ENCODE measurements around the gene MOCS2.

DNA sequence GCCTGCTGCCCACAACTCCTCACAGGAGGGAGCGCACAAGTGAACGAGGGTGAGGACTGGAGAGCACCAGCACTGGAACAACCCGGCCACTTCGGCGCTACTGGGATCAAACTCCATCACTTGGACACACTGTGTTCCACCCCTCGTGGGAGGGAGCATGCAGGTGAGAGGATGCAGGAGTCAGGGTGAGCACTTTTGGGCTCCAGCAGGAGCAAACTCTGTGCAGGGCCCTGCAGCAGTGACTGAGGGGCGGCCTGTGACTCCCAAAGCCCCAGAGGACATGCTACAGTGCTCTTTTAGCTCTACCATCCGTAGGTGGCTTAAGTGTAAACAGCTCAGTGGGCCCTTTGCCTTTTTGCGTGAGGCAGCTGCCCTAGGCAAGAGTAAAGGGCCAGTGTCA is 4.4 kb upstream of the MOCS2 start:
- TF ChIP-seq, protein P1, sequence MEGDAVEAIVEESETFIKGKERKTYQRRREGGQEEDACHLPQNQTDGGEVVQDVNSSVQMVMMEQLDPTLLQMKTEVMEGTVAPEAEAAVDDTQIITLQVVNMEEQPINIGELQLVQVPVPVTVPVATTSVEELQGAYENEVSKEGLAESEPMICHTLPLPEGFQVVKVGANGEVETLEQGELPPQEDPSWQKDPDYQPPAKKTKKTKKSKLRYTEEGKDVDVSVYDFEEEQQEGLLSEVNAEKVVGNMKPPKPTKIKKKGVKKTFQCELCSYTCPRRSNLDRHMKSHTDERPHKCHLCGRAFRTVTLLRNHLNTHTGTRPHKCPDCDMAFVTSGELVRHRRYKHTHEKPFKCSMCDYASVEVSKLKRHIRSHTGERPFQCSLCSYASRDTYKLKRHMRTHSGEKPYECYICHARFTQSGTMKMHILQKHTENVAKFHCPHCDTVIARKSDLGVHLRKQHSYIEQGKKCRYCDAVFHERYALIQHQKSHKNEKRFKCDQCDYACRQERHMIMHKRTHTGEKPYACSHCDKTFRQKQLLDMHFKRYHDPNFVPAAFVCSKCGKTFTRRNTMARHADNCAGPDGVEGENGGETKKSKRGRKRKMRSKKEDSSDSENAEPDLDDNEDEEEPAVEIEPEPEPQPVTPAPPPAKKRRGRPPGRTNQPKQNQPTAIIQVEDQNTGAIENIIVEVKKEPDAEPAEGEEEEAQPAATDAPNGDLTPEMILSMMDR (IDR thresholded peaks at IDR 0.05), result no peak
- TF ChIP-seq POLR2A (IDR thresholded peaks at IDR 0.05; ENCODE audit: low read depth), result no peak
- no peak for TF ChIP-seq POLR2AphosphoS5 (IDR thresholded peaks at IDR 0.05)
